ENCODE measurements around the gene SLC16A8.

Gene SLC16A8

DNA sequence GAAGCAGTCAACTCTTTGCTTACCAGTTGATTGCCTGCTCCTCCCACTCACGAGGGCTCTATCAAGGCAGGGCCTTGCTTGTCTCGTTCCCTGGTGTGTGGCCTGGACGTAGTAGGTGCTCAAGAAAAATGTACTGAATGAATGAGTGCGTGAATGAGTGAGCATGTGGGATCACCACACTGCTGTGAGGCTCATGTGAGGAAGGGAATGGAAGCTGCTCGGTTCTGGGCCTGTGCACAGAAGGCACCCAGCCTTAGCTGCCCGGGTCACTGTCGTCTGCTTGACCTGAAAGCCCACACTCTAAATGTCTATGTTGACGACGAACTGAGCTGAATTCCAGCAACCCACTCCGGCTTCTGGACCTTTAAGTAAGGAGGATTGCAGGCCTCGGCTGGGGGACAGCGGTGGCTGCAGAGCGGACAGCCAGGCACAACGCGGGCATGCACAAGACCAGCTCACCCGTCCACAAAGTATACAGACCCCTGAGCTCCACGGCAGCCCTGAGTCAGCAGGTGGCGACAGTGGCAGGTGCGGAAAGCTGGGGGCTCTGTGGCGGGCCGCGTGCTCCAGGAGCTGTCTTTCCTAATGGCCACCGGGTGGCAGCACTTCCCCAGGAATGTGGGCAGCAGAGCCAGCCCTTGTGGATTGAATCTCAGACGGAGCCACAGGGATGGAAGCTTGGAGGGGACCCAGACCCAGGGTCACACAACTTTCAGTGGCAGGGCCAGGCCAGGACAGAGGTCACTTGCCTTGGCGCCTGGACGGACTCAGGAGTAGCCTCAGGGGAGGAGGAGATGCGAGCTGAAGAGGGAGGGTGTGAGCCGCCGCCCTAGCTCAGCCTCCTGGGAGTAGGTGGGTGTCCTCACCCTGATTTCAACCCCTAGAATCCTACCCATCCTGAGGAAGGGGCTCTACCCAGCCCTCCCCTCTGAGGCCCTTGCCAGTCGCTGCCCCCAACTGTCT, 31.8 kb downstream of the SLC16A8 start:
- no peaks in the 10 kb centered on the region for H3K9me3 ChIP-seq
- no peaks in the 10 kb centered on the region for H3K36me3 ChIP-seq
- TF ChIP-seq, protein P1, sequence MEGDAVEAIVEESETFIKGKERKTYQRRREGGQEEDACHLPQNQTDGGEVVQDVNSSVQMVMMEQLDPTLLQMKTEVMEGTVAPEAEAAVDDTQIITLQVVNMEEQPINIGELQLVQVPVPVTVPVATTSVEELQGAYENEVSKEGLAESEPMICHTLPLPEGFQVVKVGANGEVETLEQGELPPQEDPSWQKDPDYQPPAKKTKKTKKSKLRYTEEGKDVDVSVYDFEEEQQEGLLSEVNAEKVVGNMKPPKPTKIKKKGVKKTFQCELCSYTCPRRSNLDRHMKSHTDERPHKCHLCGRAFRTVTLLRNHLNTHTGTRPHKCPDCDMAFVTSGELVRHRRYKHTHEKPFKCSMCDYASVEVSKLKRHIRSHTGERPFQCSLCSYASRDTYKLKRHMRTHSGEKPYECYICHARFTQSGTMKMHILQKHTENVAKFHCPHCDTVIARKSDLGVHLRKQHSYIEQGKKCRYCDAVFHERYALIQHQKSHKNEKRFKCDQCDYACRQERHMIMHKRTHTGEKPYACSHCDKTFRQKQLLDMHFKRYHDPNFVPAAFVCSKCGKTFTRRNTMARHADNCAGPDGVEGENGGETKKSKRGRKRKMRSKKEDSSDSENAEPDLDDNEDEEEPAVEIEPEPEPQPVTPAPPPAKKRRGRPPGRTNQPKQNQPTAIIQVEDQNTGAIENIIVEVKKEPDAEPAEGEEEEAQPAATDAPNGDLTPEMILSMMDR (IDR thresholded peaks at IDR 0.05), result peak; percentile 78 to 90
- intact Hi-C loops (cut with DNase I; ENCODE audit: low total_unique reads), result loop anchor here (5.0 kb wide), 2 partner anchors 300 to 520 kb away; partner anchors contain the start of gene DMC1
- no peak overlapping the region for H3K4me3 ChIP-seq
- H3K27me3 ChIP-seq, result peaks cover 0 to 20% of the 10 kb centered on the region in 2 donors
- H3K4me1 ChIP-seq, result peaks cover 0 to 17% (median 9%) of the 10 kb centered on the region in 4 donors
- no peak overlapping the region for H3K27ac ChIP-seq
- DNase-seq, result peak; percentile 69 to 83

DNA sequence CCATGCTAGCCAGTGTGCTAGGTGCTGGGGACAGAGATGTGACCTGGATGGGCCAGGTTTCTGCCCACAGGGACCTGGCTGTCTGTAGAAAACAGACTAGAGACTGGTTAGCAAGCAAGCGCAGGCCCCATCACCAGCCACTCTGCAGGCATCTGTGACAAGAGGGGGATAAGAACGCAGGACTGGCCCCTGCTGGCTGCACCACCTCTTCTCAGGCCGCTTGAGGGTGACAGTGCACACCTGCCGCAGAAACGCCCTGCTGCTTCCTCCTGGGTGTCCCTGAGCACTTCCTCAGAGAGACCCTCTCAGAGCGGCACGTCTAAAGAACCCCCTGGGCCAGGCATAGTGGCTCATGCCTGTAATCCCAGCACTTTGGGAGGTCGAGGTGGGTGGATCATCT, 32.7 kb downstream of the SLC16A8 start:
- intact Hi-C loops (cut with DNase I; ENCODE audit: low total_unique reads), result loop anchor here (5.0 kb wide), 2 partner anchors 301 to 521 kb away; partner anchors contain the start of gene DMC1
- no peaks in the 10 kb centered on the region for H3K9me3 ChIP-seq
- H3K36me3 ChIP-seq, result no peaks in the 10 kb centered on the region
- H3K27me3 ChIP-seq, result peaks cover 0 to 21% of the 10 kb centered on the region in 2 donors
- H3K4me1 ChIP-seq, result peaks cover 0 to 9% (median 3%) of the 10 kb centered on the region in 4 donors
- TF ChIP-seq, protein P1 (IDR thresholded peaks at IDR 0.05), result no peak
- DNase-seq, result no peak
- no peak overlapping the region for H3K27ac ChIP-seq
- no peak overlapping the region for H3K4me3 ChIP-seq

DNA sequence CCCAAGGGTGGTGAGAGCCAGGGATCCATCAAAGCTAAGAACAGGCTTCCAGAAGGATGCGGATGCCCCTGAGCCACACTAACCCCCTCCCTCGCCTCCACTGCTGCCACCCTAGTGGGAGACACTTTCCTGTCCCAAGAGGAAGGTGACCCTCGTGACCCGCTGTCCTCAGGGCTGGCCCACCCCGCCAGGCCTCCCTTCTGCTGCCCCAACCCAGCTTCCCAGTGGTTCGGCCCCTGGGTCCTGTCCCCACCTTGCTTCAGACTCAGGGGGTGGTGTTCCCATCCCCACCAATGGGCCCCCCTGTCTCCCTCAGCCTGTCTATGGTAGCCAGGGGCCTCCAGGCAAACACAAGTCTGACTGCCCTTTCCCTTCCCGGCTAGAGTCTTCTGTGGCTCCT, 33.3 kb downstream of the SLC16A8 start:
- peaks cover 0 to 22% of the 10 kb centered on the region in 2 donors for H3K27me3 ChIP-seq
- TF ChIP-seq, protein P1 (IDR thresholded peaks at IDR 0.05), result no peak
- no peaks in the 10 kb centered on the region for H3K9me3 ChIP-seq
- no peak overlapping the region for H3K4me3 ChIP-seq
- H3K4me1 ChIP-seq, result peaks cover 0 to 7% (median 3%) of the 10 kb centered on the region in 4 donors
- no peak for DNase-seq
- no peaks in the 10 kb centered on the region for H3K36me3 ChIP-seq
- intact Hi-C loops (cut with DNase I; ENCODE audit: low total_unique reads), result loop anchor here (5.0 kb wide), 2 partner anchors 302 to 522 kb away; partner anchors contain the start of gene DMC1
- no peak overlapping the region for H3K27ac ChIP-seq

DNA sequence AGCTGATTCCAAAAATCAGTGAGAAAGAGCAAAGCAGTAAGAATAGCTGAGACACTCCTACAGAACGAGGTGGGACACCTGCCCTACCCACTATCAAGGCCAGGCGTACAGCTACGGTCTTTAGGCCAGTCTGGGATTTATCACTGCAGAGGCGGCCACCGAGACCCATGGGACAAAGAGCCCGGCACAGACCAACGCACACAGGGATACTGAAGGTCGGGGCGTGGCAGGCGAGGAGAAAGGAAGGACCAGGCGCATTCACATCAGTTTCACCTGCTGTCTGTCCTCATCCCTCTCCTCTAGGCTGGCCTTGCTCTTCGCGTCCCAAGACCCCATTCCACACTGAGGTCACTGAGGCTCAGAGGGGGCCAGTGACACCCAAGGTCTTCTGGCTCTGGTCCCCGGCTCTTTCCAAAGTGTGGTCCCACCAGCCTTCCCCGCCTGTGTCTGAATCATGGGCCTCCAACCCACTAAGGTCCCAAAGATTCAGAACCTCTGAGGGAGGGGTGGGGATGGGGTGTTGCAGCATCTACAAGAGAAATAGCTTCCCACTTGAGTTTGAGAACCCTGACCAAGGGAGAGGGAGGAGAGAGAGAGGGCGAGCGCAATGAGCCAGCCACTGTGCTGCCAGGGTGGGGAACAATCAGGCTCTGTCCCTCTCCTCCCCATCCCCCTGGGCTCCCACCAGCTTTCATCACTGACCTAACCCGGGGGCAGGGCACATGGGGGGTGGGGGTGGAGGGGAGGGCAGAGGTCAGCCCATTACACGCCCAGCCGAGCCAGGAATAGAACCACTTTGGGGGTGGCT, 34.0 kb downstream of the SLC16A8 start:
- TF ChIP-seq, protein P1 (IDR thresholded peaks at IDR 0.05), result no peak
- intact Hi-C loops (cut with DNase I; ENCODE audit: low total_unique reads), result loop anchor here (5.0 kb wide), 2 partner anchors 302 to 522 kb away; partner anchors contain the start of gene DMC1
- H3K27ac ChIP-seq, result no peak overlapping the region
- H3K4me1 ChIP-seq, result peaks cover 0 to 7% (median 3%) of the 10 kb centered on the region in 4 donors
- no peaks in the 10 kb centered on the region for H3K36me3 ChIP-seq
- no peak for DNase-seq
- H3K27me3 ChIP-seq, result peaks cover 0 to 22% of the 10 kb centered on the region in 2 donors
- no peak overlapping the region for H3K4me3 ChIP-seq
- H3K9me3 ChIP-seq, result no peaks in the 10 kb centered on the region

DNA sequence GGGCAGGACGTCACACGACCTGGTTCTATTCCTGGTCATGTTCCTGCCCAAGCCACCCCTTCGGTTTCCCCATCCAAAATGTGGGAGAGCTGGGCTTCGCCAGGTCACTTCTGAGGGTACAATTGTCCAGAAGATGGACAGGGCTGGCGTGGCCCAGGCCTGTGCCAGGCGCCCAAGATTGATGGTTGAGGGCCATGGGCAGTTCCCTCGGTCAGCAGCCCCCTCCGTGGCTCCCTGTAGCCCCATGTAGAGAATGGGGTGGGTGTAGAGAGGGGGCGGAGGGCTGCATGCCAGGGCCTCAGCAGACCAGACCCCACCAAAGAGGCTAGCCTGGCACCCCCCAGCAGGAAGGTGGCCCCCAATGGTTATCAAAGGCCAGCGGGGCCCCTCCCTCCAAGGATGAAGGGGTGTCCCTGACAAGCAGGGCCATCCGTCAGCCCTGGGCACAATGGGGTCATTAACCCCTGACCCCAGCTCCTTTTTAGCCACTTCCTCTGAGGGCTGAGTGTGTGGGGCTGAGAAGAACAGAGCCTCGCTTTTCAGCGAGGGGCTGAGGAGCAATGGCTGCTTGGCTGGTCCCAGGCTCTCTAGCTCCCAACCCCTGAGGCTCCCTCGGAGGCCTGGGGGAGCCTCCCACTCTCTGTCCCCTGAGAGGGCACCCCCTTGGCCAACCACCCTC, 37.8 kb downstream of the SLC16A8 start:
- Histone ChIP-seq H3K36me3 (no peaks in the 10 kb centered on the region), H3K27me3 (peaks cover 0 to 15% of the 10 kb centered on the region in 2 donors), H3K4me3 (no peak overlapping the region), H3K9me3 (no peaks in the 10 kb centered on the region), H3K4me1 (peaks cover 0 to 6% (median 0%) of the 10 kb centered on the region in 4 donors), H3K27ac (no peak overlapping the region)
- DNase-seq, result no peak
- TF ChIP-seq, protein P1 (IDR thresholded peaks at IDR 0.05), result no peak
- intact Hi-C loops (cut with DNase I; ENCODE audit: low total_unique reads), result no loop called here
